GM10266 (cell line): ENCODE data around the gene SCAMP4.
A peak's percentile ranks its signal among the peaks of the same experiment; 100 is the strongest.

Experiments
- DNase-seq: peaks from one replicate; pipeline ENCODE4 v3.0.0; 2012; ENCODE audit errors: extremely low spot score
- CTCF ChIP-seq: IDR thresholded peaks from 2 replicates; pipeline ENCODE4 v1.5.1; 2012; ENCODE audit warnings: mild to moderate bottlenecking, low read depth; ENCODE audit not compliant: control insufficient read depth, insufficient read depth; ENCODE audit errors: missing control alignments

Gene SCAMP4

GRCh38 chr19:1863328-1863637 is 41.9 kb upstream of the SCAMP4 start, which contains the start of gene KLF16:
KLF16 (minus strand) TSS chr19:1863579; CDS start chr19:1863497, 82 bp downstream.
- DNase-seq: peak; percentile 56
- no peak for TF ChIP-seq CTCF

- no peak for TF ChIP-seq CTCF
- DNase-seq: peak; percentile 99
Observed at GRCh38 chr19:1863638-1864479, 41.3 kb upstream of the SCAMP4 start.

- peak; percentile 94 for TF ChIP-seq CTCF
- DNase-seq: peak; percentile 89
Observed at GRCh38 chr19:1864480-1865171, 40.6 kb upstream of the SCAMP4 start.

- TF ChIP-seq CTCF: no peak
- DNase-seq: no peak
Observed at GRCh38 chr19:1865172-1866010, 39.8 kb upstream of the SCAMP4 start.

GRCh38 chr19:1866693-1867348 is 38.4 kb upstream of the SCAMP4 start:
- no peak for TF ChIP-seq CTCF
- no peak for DNase-seq

- DNase-seq: no peak
- TF ChIP-seq CTCF: no peak
Observed at GRCh38 chr19:1867349-1867724, 37.9 kb upstream of the SCAMP4 start.
